H1 (cell line): ENCODE results near the gene SLIT3. TPM values are rescaled to one million over a fixed set of nuclear protein-coding genes. Genes with fewer than 3 reads are reported as not detected.

Experiments
- CTCF ChIA-PET: fragments of 300-600 bp; sonication (Branson Sonifier 250); formaldehyde crosslinking; loops from one replicate; lab custom pipeline; 2021; ENCODE audit not compliant: partially characterized antibody; lab: Charles Lee
- POLR2A ChIA-PET: fragments of 300-600 bp; sonication (Branson Sonifier 250); formaldehyde crosslinking; loops from one replicate; lab custom pipeline; 2021; ENCODE audit warnings: inconsistent platforms; ENCODE audit not compliant: partially characterized antibody; lab: Charles Lee
- DNase-seq, 2 experiments: peaks; one replicate each; pipeline versions ENCODE4 v3.0.0 to v3.0.0-alpha.2; 2010 to 2022; ENCODE audit warnings: low spot score in 2 of 2, low read depth in 1 of 2, mixed read lengths in 1 of 2
- FAIRE-seq: peaks from 2 replicates; lab custom pipeline; 2011; peaks lifted over from hg19 to GRCh38; lab: Jason Lieb, UNC
- H2AFZ ChIP-seq: 2 replicates; pipeline ENCODE4 v1.8.1; 2012; ENCODE audit warnings: low read length, inconsistent platforms
- H2AK5ac ChIP-seq: 2 replicates; pipeline ENCODE4 v1.6.1; 2013; ENCODE audit warnings: low read depth, low read length
- H2BK120ac ChIP-seq: replicated peaks from 2 replicates; pipeline ENCODE3; 2013; ENCODE audit warnings: low read depth, low read length, inconsistent platforms
- H2BK12ac ChIP-seq: 2 replicates; pipeline ENCODE4 v1.6.1; 2013; ENCODE audit warnings: low read depth, low read length
- H2BK15ac ChIP-seq: 2 replicates; pipeline ENCODE4 v1.6.1; 2013; ENCODE audit warnings: low read length
- H2BK20ac ChIP-seq: 2 replicates; pipeline ENCODE4 v1.6.1; 2013; ENCODE audit warnings: low read length
- H2BK5ac ChIP-seq: 2 replicates; pipeline ENCODE4 v1.6.1; 2013; ENCODE audit warnings: low read depth, low read length
- H3K14ac ChIP-seq: 2 replicates; pipeline ENCODE4 v1.6.1; 2013; ENCODE audit warnings: inconsistent platforms; ENCODE audit not compliant: insufficient read length
- H3K18ac ChIP-seq: 2 replicates; pipeline ENCODE4 v1.6.1; 2013; ENCODE audit warnings: low read length; ENCODE audit errors: extremely low read depth
- H3K23ac ChIP-seq: 2 replicates; pipeline ENCODE4 v1.6.1; 2013; ENCODE audit warnings: inconsistent platforms; ENCODE audit not compliant: insufficient read length
- H3K23me2 ChIP-seq: 2 replicates; pipeline ENCODE4 v1.6.1; 2013; ENCODE audit warnings: low read depth, low read length
- H3K27ac ChIP-seq: 2 replicates; pipeline ENCODE4 v1.6.1; 2011; ENCODE audit warnings: low read depth, low read length, inconsistent platforms
- H3K27me3 ChIP-seq, 4 experiments: replicated peaks in 1 of 4; 1 replicate in 1 of 4; 2 replicates in 3 of 4; pipeline versions ENCODE4 v1.6.1 to v1.8.1; 2011 to 2013; ENCODE audit warnings: low read length in 3 of 4, mild to moderate bottlenecking in 3 of 4, inconsistent platforms in 2 of 4, mixed read lengths in 2 of 4, moderate library complexity in 1 of 4; ENCODE audit not compliant: control insufficient read depth in 3 of 4, insufficient read depth in 3 of 4; ENCODE audit errors: extremely low read depth in 1 of 4
- H3K36me3 ChIP-seq, 4 experiments: 2 replicates each; pipeline versions ENCODE4 v1.6.1 to v1.8.1; 2011 to 2013; ENCODE audit warnings: mild to moderate bottlenecking in 4 of 4, low read length in 3 of 4, moderate library complexity in 2 of 4, control low read depth in 1 of 4, inconsistent platforms in 1 of 4; ENCODE audit not compliant: insufficient read depth in 4 of 4, control insufficient read depth in 2 of 4
- H3K4ac ChIP-seq: replicated peaks from 2 replicates; pipeline ENCODE3; 2013; ENCODE audit warnings: low read length, low read depth, mixed read lengths, inconsistent platforms; ENCODE audit not compliant: insufficient read length
- H3K4me1 ChIP-seq, 4 experiments: replicated peaks in 1 of 4; 1 replicate in 1 of 4; 2 replicates in 3 of 4; pipeline versions ENCODE4 v1.6.1 to v1.8.1; 2011 to 2013; ENCODE audit warnings: low read length in 3 of 4, inconsistent platforms in 2 of 4, mixed read lengths in 1 of 4; ENCODE audit not compliant: insufficient read depth in 4 of 4, control insufficient read depth in 3 of 4
- H3K4me2 ChIP-seq, 2 experiments: 2 replicates each; pipeline versions ENCODE4 v1.6.1 to v1.8.1; 2011 to 2013; ENCODE audit warnings: low read depth in 2 of 2, low read length in 2 of 2, control low read depth in 1 of 2, inconsistent platforms in 1 of 2, mild to moderate bottlenecking in 1 of 2; ENCODE audit not compliant: insufficient read depth in 1 of 2
- H3K4me3 ChIP-seq, 4 experiments: fragments of 200-600, 300-600 bp in 1 of 4; sonication (generic), shearing (Covaris generic), sonication (Bioruptor Twin) in 1 of 4; 2 replicates each; pipeline versions ENCODE4 v1.5.1 to v1.8.1; 2011 to 2016; ENCODE audit warnings: low read length in 4 of 4, low read depth in 3 of 4, control low read depth in 2 of 4, inconsistent platforms in 2 of 4, mild to moderate bottlenecking in 2 of 4, mixed read lengths in 1 of 4, moderate library complexity in 1 of 4; ENCODE audit not compliant: insufficient read depth in 2 of 4; ENCODE audit errors: extremely low read depth in 1 of 4
- H3K56ac ChIP-seq: replicated peaks from 2 replicates; pipeline ENCODE3; 2013; ENCODE audit warnings: low read depth, mild to moderate bottlenecking, mixed read lengths, low read length, inconsistent platforms; ENCODE audit not compliant: insufficient read length
- H3K79me1 ChIP-seq: 2 replicates; pipeline ENCODE4 v1.6.1; 2013; ENCODE audit warnings: low read depth, low read length, control low read depth
- H3K79me2 ChIP-seq, 2 experiments: 2 replicates each; pipeline versions ENCODE4 v1.6.1 to v1.8.1; 2012 to 2013; ENCODE audit warnings: low read length in 2 of 2, mild to moderate bottlenecking in 2 of 2, inconsistent platforms in 1 of 2; ENCODE audit not compliant: insufficient read depth in 2 of 2, control insufficient read depth in 1 of 2
- H3K9ac ChIP-seq, 4 experiments: replicated peaks in 1 of 4; 1 replicate in 1 of 4; 2 replicates in 3 of 4; pipeline versions ENCODE4 v1.6.1 to v1.8.1; 2011 to 2013; ENCODE audit warnings: low read depth in 3 of 4, low read length in 3 of 4, control low read depth in 2 of 4, mild to moderate bottlenecking in 2 of 4, moderate library complexity in 2 of 4, inconsistent platforms in 1 of 4; ENCODE audit errors: extremely low read depth in 1 of 4
- H3K9me3 ChIP-seq, 2 experiments: 2 replicates each; pipeline versions ENCODE4 v1.6.1 to v1.8.1; 2012 to 2013; ENCODE audit warnings: mild to moderate bottlenecking in 2 of 2, moderate library complexity in 2 of 2, control low read depth in 1 of 2, inconsistent platforms in 1 of 2, low read depth in 1 of 2, low read length in 1 of 2, mixed read lengths in 1 of 2; ENCODE audit not compliant: insufficient read depth in 2 of 2
- H4K20me1 ChIP-seq, 2 experiments: replicated peaks in 1 of 2; 2 replicates each; pipeline versions ENCODE3 to v1.8.1; 2011 to 2013; ENCODE audit warnings: inconsistent platforms in 2 of 2, low read length in 2 of 2, mild to moderate bottlenecking in 1 of 2; ENCODE audit not compliant: insufficient read depth in 2 of 2, control insufficient read depth in 1 of 2
- H4K5ac ChIP-seq: 2 replicates; pipeline ENCODE4 v1.6.1; 2013; ENCODE audit warnings: low read length, low read depth, mixed read lengths, inconsistent platforms; ENCODE audit not compliant: insufficient read length
- H4K8ac ChIP-seq: 2 replicates; pipeline ENCODE4 v1.8.0; 2013; ENCODE audit warnings: mild to moderate bottlenecking, moderate library complexity, low read length, inconsistent platforms; ENCODE audit not compliant: insufficient read depth; ENCODE audit errors: extremely low read depth
- H4K91ac ChIP-seq: replicated peaks from 2 replicates; pipeline ENCODE3; 2013; ENCODE audit warnings: low read length, mixed read lengths, inconsistent platforms; ENCODE audit not compliant: insufficient read length
- BCL11A ChIP-seq, 2 experiments: IDR thresholded peaks; one replicate each; pipeline ENCODE4 v1.6.1; 2011; ENCODE audit warnings: low read depth in 2 of 2, low read length in 2 of 2, mild to moderate bottlenecking in 2 of 2
- CHD1 ChIP-seq: IDR thresholded peaks from 2 replicates; pipeline ENCODE4 v1.6.1; 2012; ENCODE audit warnings: low read depth, low read length, improper control_type of control experiment
- CREB1 ChIP-seq: IDR thresholded peaks from 2 replicates; pipeline ENCODE4 v1.6.1; 2012; ENCODE audit warnings: inconsistent platforms
- EGR1 ChIP-seq: IDR thresholded peaks from 2 replicates; pipeline ENCODE4 v1.6.1; 2011; ENCODE audit warnings: low read depth, low read length, borderline replicate concordance
- FOSL1 ChIP-seq: IDR thresholded peaks from 2 replicates; pipeline ENCODE4 v1.6.1; 2011; ENCODE audit warnings: mild to moderate bottlenecking, low read depth, low read length, moderate library complexity; ENCODE audit not compliant: insufficient read depth
- GTF2F1 ChIP-seq: IDR thresholded peaks from 2 replicates; pipeline ENCODE4 v1.6.1; 2012; ENCODE audit warnings: low read depth, low read length, improper control_type of control experiment, borderline replicate concordance
- PHF8 ChIP-seq: fragments of 200-600 bp; sonication (generic); conservative IDR thresholded peaks from 2 replicates; pipeline ENCODE4 v1.7.1; 2012; ENCODE audit warnings: low read depth, mild to moderate bottlenecking, inconsistent platforms, low read length, moderate library complexity
- POLR2A ChIP-seq, 2 experiments: IDR thresholded peaks; 1 replicate in 1 of 2; 2 replicates in 1 of 2; pipeline ENCODE4 v1.6.1; 2011; ENCODE audit warnings: low read depth in 2 of 2, low read length in 2 of 2, mild to moderate bottlenecking in 2 of 2; ENCODE audit errors: control extremely low read depth in 1 of 2
- RBBP5 ChIP-seq: IDR thresholded peaks from 2 replicates; pipeline ENCODE4 v1.7.1; 2012; ENCODE audit warnings: low read depth, mild to moderate bottlenecking, inconsistent platforms, low read length, moderate library complexity, borderline replicate concordance
- SIX5 ChIP-seq: IDR thresholded peaks from 2 replicates; pipeline ENCODE4 v1.6.1; 2011; ENCODE audit warnings: mild to moderate bottlenecking, low read depth, low read length
- SP4 ChIP-seq: IDR thresholded peaks from 2 replicates; pipeline ENCODE4 v1.6.1; 2012; ENCODE audit warnings: low read length, inconsistent platforms
- WGBS, 2 experiments: shearing (Covaris generic) in 1 of 2; methylation state at CpG; one replicate each; pipeline versions ENCODE4 v1.1.6 to v1.1.7; 2013 to 2015; ENCODE audit warnings: low lambda C conversion rate in 2 of 2, mixed read lengths in 2 of 2, inconsistent platforms in 1 of 2, low coverage in 1 of 2, missing lambda C conversion rate in 1 of 2; ENCODE audit not compliant: insufficient replicate concordance in 2 of 2, insufficient coverage in 1 of 2, insufficient read length in 1 of 2; ENCODE audit errors: extremely low coverage in 1 of 2, missing lambda C conversion rate in 1 of 2; 5-methylcytosine and 5-hydroxymethylcytosine counted together
- polyA plus RNA-seq, 7 experiments: library from polyadenylated mRNA; depleted of rRNA in 3 of 7; stranded (reverse) in 5 of 7; unstranded in 2 of 7; fragments of >200 nt in 5 of 7; fragments of 200-250 nt in 2 of 7; gene quantifications; 1 replicate in 5 of 7; 2 replicates in 1 of 7; 4 replicates in 1 of 7; pipeline versions ENCODE4 v1.2.1 to v1.2.3, GENCODE V29; 2011 to 2013; ENCODE audit warnings: missing spikeins in 2 of 7, mixed read lengths in 2 of 7
- total RNA-seq: library from RNA; stranded (reverse); fragmentation: NEBNext Ultra II Directional; extraction: Animal tissue kit (Norgen Biotek cat#: 25700); gene quantifications from 2 replicates; pipeline ENCODE4 v1.2.1, GENCODE V29; 2021
- TF ChIP-seq, protein P1 (sequence below): IDR thresholded peaks from 2 replicates; pipeline ENCODE4 v1.6.1; 2011; ENCODE audit warnings: low read length, improper control_type of control experiment
- TF ChIP-seq, protein P2 (sequence below): IDR thresholded peaks from 2 replicates; pipeline ENCODE4 v1.6.1; 2012; ENCODE audit warnings: low read length, inconsistent platforms

Gene SLIT3
- total and polyA plus RNA-seq, 2 of the 8 experiments (the other 6 are each of a cell fraction or from before 2014, with no cell fraction given): 1.1 to 1.2 TPM

DNA sequence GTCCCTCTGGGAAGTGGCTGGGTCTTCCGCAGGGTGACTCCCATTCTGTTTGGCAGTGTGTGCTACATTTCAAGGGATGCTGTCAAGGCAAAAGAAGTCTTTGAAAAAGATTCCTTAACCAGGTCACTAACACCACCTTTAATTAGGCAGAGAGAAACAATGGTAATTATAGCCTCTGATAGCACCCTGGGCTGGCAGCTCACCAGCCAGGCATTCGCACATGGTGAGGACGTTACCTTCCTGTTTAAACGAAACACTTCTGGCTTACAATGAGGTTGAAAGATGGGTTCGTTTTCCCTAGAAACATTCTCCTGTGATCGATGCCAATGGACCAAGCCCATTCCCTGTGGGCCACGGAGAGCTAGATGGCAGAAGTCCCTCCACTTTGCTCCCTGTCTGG lies 491.7 kb downstream of the SLIT3 start:
- Histone ChIP-seq H3K9ac (no peak overlapping the region), H3K4me3 (no peak overlapping the region), H3K27me3 (no peaks in the 10 kb centered on the region), H3K9me3 (no peaks in the 10 kb centered on the region), H3K4me1 (no peaks in the 10 kb centered on the region), H2BK12ac (no peak overlapping the region), H2AFZ (no peak overlapping the region), H2BK15ac (no peak overlapping the region), H3K23ac (no peak overlapping the region), H2AK5ac (no peak overlapping the region), H3K23me2 (no peaks in the 10 kb centered on the region), H2BK120ac (no peak overlapping the region), H4K20me1 (no peaks in the 10 kb centered on the region), H4K8ac (no peak overlapping the region), H2BK20ac (no peak overlapping the region), H3K18ac (no peak overlapping the region), H4K5ac (no peak overlapping the region), H3K79me2 (no peaks in the 10 kb centered on the region), H4K91ac (no peak overlapping the region), H3K36me3 (no peaks in the 10 kb centered on the region), H3K27ac (no peak overlapping the region), H3K4me2 (no peak overlapping the region), H3K14ac (no peak overlapping the region), H2BK5ac (no peak overlapping the region), H3K56ac (no peak overlapping the region), H3K79me1 (no peaks in the 10 kb centered on the region), H3K4ac (no peak overlapping the region)
- FAIRE-seq (no peak), DNase-seq (no peak)
- POLR2A ChIA-PET: interaction anchor here (0.6 kb wide), 1 partner anchor 234 kb away, joined by 3 read pairs; no protein-coding TSS in a partner anchor
- CTCF ChIA-PET: interaction anchor here (0.6 to 1.1 kb wide), 3 partner anchors 18 to 414 kb away, joined by 3 read pairs; no protein-coding TSS in a partner anchor
- 89% methylated on average over 7 of the region's 7 CpGs; no CpG with 5 or more reads in 1 of the 2 experiments for WGBS, 2 experiments
- TF ChIP-seq PHF8: no peak
- no peak for TF ChIP-seq SIX5
- TF ChIP-seq EGR1: no peak
- TF ChIP-seq FOSL1: no peak
- TF ChIP-seq, protein P1, sequence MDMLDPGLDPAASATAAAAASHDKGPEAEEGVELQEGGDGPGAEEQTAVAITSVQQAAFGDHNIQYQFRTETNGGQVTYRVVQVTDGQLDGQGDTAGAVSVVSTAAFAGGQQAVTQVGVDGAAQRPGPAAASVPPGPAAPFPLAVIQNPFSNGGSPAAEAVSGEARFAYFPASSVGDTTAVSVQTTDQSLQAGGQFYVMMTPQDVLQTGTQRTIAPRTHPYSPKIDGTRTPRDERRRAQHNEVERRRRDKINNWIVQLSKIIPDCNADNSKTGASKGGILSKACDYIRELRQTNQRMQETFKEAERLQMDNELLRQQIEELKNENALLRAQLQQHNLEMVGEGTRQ: no peak
- no peak for TF ChIP-seq RBBP5
- TF ChIP-seq GTF2F1: no peak
- no peak for TF ChIP-seq POLR2A (IDR thresholded peaks at IDR 0.05; ENCODE audit: control extremely low read depth in 1 of 2, low read depth in 2 of 2, low read length in 2 of 2)
- TF ChIP-seq, protein P2, sequence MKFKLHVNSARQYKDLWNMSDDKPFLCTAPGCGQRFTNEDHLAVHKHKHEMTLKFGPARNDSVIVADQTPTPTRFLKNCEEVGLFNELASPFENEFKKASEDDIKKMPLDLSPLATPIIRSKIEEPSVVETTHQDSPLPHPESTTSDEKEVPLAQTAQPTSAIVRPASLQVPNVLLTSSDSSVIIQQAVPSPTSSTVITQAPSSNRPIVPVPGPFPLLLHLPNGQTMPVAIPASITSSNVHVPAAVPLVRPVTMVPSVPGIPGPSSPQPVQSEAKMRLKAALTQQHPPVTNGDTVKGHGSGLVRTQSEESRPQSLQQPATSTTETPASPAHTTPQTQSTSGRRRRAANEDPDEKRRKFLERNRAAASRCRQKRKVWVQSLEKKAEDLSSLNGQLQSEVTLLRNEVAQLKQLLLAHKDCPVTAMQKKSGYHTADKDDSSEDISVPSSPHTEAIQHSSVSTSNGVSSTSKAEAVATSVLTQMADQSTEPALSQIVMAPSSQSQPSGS: no peak
- TF ChIP-seq CREB1: no peak
- TF ChIP-seq BCL11A (IDR thresholded peaks at IDR 0.05; ENCODE audit: low read depth in 2 of 2, low read length in 2 of 2): no peak
- TF ChIP-seq CHD1: no peak
- no peak for TF ChIP-seq SP4
